Suppressor macrophage (primary cell): ENCODE data around the gene ATXN7L2.

Experiments used
- DNase-seq, 4 experiments: peaks; one replicate each; pipeline ENCODE4 v3.0.0-alpha.2; 2020 to 2022

Gene ATXN7L2

DNA sequence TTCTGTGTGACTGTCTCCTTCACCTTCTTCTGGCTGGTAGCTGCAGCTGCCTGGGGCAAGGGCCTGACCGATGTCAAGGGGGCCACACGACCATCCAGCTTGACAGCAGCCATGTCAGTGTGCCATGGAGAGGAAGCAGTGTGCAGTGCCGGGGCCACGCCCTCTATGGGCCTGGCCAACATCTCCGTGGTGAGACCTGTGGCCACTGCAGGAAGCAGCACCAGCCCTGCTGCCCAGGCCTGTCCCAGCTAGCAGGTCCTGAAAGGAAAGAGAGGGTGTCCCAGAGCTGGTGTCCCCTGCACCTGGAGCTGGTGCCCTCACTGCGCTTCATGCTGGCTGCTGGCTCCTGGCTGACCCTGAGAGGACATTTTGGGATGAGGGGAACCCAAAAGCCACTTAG is 5.9 kb upstream of the ATXN7L2 start:
- peak in 2 of 4 experiments; percentile 27 to 33 for DNase-seq

- peak in 1 of 4 experiments; percentile 12 for DNase-seq
Observed at GRCh38 chr1:109478806-109479205, 4.9 kb upstream of the ATXN7L2 start.

DNA sequence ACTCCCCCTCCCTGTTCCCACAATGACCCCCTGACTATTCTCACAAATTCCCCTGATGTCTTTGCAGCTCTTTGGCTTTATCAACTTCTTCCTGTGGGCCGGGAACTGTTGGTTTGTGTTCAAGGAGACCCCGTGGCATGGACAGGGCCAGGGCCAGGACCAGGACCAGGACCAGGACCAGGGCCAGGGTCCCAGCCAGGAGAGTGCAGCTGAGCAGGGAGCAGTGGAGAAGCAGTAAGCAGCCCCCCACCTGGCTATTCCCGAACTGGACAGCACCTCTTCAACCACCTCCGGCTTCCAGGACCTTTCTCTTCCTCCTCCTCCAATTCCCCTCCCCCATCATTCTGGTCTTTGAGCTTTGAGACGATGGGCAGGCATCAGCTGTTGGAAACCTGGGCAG is 4.4 kb upstream of the ATXN7L2 start:
- no peak for DNase-seq

DNA sequence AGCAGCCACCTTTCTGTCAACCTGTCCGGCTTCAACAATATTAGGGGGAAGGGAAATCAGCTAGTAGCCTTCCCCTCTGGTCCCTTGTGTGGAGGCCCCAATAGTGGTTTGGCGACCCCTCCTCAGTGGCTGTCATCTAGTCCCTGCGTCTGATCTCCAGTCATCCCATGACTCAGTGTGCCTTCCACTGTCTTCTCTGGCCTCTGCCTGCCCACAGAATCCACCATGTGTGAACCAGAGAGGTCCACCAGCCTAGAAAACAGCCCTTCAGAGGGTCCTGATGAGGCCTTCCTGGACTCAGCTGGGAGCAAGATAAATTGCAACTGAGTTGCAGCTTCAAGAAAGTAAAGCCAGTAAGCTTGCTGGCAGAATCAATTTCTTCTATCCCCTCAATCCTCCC is 3.8 kb upstream of the ATXN7L2 start:
- DNase-seq, result no peak

- DNase-seq, result no peak
Observed at GRCh38 chr1:109481646-109482045, 2.1 kb upstream of the ATXN7L2 start.

DNA sequence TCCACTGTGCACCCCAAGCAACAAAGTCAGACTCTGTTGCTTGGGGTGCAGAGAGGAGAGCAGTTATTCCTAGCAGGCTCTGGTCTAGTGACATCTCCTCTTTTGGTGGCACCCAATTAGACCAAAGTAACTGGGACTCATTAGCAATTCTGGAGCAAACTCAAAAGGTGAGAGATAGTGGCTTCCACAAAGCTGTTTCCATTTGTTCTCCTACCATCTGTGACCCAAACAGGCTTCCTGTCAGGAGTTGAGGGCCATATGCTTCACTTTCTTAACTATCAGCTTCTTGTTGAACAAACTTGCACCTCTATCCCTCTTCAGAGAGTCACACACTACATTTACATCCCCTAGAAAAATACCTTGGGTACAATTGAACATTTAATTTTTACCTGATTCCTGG is 1.5 kb upstream of the ATXN7L2 start:
- DNase-seq, result no peak

DNA sequence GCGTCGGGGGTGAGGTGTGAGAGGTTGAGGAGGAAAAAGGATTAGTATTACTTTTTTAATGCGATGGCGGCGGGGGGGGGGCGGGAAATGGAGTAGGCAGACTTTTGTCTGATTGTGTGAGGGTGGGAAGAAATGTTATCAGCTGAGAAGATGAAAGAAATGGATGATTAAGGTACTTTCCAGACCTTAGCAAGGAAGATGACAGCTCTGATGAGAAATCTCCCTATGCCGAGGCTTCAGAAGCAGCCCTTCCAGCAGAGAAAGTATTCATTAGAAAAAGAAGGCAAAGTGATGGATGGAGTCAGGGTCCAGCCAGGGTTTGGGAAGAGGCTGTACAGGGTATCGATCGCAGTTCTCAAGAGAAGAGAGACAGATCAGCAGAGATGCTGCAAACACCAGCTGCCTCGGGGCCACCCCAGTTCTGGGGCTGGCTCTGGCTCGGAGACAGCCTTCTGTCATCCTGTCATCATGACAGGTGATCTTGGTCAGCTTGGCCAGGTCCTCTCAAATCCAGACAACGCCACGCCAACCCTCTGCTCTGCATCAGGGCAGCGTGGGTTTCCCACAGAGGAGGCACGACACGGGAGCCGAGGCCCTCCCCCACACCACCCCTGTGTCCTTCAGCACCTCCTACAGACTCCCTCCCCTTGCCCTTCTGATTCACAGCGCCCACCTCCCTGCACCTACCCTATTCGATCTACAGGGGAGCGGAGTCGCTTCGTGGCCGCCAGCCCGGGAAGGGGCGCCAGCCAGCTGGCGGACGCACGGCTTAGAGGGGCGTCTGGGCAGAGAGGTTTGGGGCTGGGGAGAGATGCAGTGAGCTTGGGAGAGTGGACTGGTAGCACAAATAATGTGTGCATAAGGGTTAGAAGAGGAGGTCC is 674 bp upstream of the ATXN7L2 start:
- peak in 1 of 4 experiments; percentile 25 for DNase-seq

- DNase-seq, result no peak
Observed at GRCh38 chr1:109484519-109484975, 842 bp downstream of the ATXN7L2 start.

- DNase-seq, result no peak
Observed at GRCh38 chr1:109485001-109485400, 1.3 kb downstream of the ATXN7L2 start.

DNA sequence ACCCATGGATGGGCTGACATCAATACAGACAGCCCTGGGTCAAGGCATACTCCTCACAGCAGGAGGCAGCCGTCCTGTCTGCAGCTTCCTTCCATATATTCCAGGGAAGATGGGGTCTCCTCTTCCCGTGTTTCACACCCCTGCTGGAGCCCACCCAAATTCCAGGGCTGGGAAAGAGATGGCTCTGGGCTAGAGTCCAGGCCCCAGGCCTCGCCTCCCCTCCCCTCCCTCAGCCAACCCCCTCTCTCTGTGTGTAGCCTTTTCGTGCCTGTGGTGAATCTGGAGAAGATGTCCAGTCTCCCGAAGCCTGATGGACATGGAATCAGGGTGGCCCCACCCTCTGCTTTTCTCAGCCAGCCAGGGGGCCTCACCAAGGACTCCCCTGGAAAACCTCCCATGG is 3.6 kb downstream of the ATXN7L2 start:
- DNase-seq, result no peak

GRCh38 chr1:109488201-109488600 is 4.5 kb downstream of the ATXN7L2 start:
- DNase-seq, result no peak

- DNase-seq, result no peak
Observed at GRCh38 chr1:109488696-109489095, 5.0 kb downstream of the ATXN7L2 start.

DNA sequence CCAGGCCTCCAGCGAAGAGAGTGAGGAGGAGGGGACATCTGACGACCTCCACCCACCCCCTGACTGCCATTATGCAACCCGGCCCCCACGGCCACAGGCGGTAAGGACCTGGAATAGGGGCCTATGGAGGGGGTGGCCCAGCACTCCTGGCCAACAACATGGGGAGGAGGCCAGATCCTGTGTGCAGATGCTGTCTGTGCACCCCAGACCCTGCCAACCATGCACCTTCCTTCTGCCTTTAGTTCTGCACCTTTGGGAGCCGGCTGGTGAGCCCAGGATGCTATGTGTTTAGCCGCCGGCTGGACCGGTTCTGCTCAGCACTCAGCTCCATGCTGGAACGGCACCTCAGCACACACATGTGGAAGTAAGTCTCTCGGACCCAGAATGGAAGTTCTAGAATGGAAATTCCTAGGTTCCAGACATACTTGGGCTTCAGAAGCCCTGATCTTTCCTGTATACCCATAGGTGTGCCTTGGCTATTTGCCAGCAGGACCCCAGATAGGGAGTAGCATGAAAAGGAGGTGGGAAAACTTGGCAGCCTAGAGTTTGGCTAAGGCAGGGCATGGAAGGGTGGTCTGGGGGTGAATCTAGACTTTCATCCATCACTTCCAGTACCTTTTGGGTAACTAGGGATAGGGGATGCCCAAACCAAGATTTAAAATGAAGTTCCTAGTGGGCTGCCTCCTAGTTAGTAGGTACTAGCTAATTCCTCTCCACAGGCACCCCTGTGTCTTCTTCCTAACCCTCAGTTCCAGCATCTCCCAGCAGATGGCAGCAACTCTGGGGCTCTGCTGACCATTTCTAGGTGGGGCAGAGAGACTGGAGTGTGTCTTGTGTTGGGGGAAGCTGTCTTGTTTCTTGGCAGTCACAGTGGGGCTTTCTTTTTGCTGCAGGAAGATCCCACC is 6.6 kb downstream of the ATXN7L2 start:
- DNase-seq, result peak; percentile 76 to 83 (median 82)

DNA sequence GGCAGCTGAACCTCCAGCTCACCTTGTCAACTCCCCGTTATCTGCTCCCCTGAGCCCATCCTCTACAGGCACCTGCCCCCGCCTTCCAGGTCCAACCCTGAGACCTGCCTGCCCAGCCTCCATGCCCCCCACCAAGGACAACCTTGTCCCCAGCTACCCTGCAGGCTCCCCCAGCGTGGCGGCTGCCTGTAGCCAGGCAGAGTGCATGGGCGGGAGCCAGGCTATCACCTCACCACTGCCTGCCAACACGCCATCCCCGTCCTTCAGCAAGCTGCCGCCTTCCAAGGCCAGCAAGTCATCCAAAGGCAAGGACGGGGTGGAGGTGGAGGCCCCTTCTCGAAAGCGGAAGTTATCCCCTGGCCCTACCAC is 7.2 kb downstream of the ATXN7L2 start:
- no peak for DNase-seq

- no peak for DNase-seq
Observed at GRCh38 chr1:109491372-109491771, 7.7 kb downstream of the ATXN7L2 start.

DNA sequence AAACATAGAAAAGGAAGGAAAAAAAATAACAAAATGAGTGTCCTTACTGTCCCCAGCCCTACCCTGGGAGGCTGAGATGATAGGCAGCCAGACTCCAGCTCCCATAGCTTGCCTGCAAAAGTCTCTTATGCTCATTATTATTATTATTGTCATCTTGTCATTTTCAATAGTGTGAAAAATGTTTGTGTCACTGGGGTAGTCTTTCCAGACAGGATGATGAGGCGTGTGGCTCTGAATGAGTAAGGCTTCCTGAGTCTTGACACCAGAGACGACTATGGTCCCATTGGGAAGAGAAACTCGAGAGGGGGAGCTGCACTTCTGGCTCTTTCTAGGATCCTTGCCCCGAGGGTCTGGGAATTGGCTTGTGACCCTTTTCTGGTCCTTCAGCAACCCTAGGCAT is 9.1 kb downstream of the ATXN7L2 start:
- DNase-seq, result no peak

GRCh38 chr1:109493227-109493626 is 9.5 kb downstream of the ATXN7L2 start:
- DNase-seq, result no peak

DNA sequence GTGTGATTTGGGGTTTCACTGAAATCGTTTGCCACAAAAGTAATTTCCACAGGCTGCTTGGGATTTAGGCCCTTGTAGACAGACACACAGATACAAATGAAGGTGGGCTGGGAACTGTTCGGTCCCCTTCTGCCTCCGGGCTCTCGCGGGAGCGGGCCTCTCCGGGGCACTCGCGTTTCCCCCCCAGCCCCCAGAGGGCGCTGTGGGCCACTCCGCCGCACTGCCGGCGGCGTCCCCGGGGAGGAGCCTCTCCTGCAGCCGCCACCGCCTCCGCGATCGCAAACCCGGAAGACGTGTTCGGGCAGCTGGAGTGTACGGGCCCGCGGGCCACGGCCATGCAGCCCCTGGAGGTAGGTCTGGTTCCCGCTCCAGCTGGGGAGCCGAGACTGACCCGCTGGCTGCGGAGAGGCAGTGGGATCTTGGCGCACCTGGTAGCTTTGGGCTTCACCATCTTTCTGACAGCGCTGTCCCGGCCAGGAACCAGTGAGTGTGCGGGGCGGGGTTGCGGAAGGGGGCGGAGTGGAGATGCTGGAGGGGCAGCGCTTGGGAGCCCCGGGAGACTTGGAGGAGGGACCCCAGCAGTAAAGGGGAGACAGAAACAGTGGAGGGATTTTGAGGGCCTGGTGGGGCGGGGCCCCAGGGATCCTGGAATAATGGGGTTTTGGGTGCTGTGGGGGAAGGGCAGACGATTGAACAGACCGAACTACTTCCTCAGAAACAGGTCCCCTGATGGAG is 10.3 kb downstream of the ATXN7L2 start, which contains the start of gene CYB561D1:
Gene CYB561D1 (plus strand): TSS at position 290 of the 735 bp plus-strand sequence. CDS start 46 bp downstream, at position 336.
- DNase-seq, result peak; percentile 91 to 97 (median 94)

DNA sequence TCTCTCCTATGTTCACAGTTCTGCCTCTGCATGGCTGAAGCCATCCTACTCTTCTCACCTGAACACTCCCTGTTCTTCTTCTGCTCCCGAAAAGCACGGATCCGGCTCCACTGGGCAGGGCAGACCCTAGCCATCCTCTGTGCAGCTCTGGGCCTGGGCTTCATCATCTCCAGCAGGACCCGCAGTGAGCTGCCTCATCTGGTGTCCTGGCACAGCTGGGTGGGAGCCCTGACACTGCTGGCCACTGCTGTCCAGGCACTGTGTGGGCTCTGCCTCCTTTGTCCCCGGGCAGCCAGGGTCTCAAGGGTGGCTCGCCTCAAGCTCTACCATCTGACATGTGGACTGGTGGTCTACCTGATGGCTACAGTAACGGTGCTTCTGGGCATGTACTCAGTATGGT is 12.0 kb downstream of the ATXN7L2 start:
- DNase-seq, result no peak

- DNase-seq, result no peak
Observed at GRCh38 chr1:109497449-109498160, 13.9 kb downstream of the ATXN7L2 start.

DNA sequence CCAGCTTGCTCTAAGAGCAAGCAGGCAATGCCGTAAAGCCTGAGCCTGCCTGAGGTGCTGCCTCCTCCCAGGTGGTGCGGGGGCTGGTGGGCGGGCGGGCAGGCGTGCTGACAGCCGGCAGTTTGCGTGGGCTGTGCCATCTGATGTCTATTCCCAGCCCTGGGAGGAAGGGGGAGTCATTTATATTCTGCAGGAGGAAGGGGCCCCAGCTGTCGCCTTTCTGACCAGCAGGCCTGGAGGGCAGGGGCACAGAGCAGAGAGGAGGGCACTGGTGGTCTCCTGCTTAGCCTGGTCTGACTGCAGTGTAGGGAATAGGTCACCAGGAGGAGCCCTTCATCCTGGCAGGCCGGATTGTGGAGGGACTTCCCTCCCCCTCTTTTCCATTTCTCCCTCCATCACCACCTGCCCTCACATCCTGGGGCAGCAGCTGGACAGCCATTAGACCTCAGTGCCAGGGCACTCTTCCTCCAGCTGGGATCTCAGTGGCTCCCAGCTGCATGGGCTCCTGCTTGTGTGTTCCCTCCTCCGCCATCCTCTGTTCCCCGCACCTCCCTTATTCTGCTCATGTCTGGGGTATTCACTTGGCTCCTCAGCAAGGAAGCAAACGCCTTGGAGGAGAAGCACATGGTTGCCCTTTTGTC is 14.6 kb downstream of the ATXN7L2 start:
- DNase-seq, result peak in 1 of 4 experiments; percentile 36
